NT2/D1 (cell line): ENCODE data around the gene TP53I11.

ENCODE experiments used
- SUZ12 ChIP-seq: IDR thresholded peaks from 2 replicates; pipeline ENCODE4 v1.6.1; 2011; ENCODE audit not compliant: insufficient read length, insufficient read depth; ENCODE audit errors: extremely low read depth
- YY1 ChIP-seq: IDR thresholded peaks from 2 replicates; pipeline ENCODE4 v1.6.1; 2011; ENCODE audit not compliant: insufficient read length, insufficient read depth
- ZNF274 ChIP-seq: IDR thresholded peaks from 2 replicates; pipeline ENCODE4 v1.6.1; 2011; ENCODE audit warnings: mild to moderate bottlenecking, low read depth, low read length

DNA sequence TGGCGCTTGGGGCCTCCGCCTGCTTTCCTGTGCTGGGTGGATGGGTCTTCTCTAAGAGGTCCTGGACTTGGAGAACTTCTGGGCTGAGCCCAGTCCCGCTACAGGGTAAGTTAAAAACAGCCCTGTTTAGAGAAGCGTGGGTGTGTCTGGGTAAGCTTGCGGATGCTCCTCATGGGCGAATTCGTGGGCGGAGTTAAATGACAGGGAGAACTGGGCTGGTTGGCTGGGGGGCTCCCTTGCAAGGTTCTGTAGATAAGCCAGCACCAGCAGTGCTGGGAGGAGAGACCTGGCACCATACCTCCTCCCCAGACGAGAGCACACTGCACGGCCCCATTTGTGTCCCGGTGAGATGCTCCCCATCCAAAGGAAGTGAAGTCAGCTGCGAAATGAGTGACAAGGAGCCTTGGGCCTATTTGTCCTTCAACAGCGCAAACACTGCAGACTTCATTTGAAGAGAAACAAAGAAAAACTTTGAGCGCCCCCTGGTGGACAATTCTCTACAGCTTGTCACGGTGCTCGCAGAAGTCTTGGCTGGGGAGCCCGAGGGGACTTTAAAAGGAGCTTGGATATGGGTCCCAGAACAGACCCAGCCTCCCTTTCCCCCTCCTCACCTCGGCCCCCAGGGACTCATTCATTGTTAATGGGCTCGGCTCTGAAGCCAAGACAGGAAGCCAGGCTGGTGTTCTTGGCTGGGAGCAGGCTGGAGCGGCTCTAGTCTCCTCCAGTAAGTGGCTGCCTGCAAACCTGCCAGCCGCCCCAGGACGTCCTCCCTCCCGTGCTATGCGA, 39.5 kb downstream of the TP53I11 start:
- TF ChIP-seq ZNF274: no peak
- no peak for TF ChIP-seq YY1
- no peak for TF ChIP-seq SUZ12
